Body of pancreas (tissue), 4 donors: Measurements from ENCODE around the gene HECA. TPM values are rescaled to one million over a fixed set of nuclear protein-coding genes. Genes with fewer than 3 reads are reported as not detected.

Source experiments
- ATAC-seq: fragments of 150-250 bp; one replicate; pipeline ENCODE4 v1.9.1; 2016
- DNase-seq, 4 donors: peaks; one replicate each; pipeline ENCODE4 v3.0.0-alpha.2; 2019
- H3K27ac ChIP-seq, 4 donors: fragments of 200-600 bp; sonication (generic); 1 replicate in 3 of 4; 2 replicates in 1 of 4; pipeline versions ENCODE4 v1.5.1 to v1.6.1; 2016 to 2019; ENCODE audit warnings: mild to moderate bottlenecking in 1 of 4, mixed read lengths in 1 of 4, moderate library complexity in 1 of 4
- H3K27me3 ChIP-seq, 2 donors: fragments of 200-600 bp; sonication (generic); one replicate each; pipeline ENCODE4 v1.6.0; 2016; ENCODE audit warnings: mild to moderate bottlenecking in 1 of 2
- H3K36me3 ChIP-seq, 2 donors: fragments of 200-600 bp; sonication (generic); replicated peaks in 1 of 2; 2 replicates each; pipeline ENCODE4 v1.5.1; 2016; ENCODE audit warnings: low read depth in 2 of 2; ENCODE audit not compliant: insufficient read depth in 1 of 2
- H3K4me1 ChIP-seq: fragments of 200-600 bp; sonication (generic); one replicate; pipeline ENCODE4 v1.6.0; 2016
- H3K4me3 ChIP-seq, 2 donors: fragments of 200-600 bp; sonication (generic); 1 replicate in 1 of 2; 2 replicates in 1 of 2; pipeline ENCODE4 v1.5.1; 2016 to 2019
- H3K9me3 ChIP-seq, 3 donors: fragments of 200-600 bp; sonication (generic); 1 replicate in 2 of 3; 2 replicates in 1 of 3; pipeline ENCODE4 v1.5.1; 2016
- CTCF ChIP-seq, 7 experiments: fragments of 450-650 bp in 4 of 7; fragments of 200-600 bp in 3 of 7; sonication (generic) in 3 of 7; IDR thresholded peaks; one replicate each; pipeline ENCODE4 v1.5.1; 2016 to 2019; ENCODE audit warnings: antibody characterized with exemption in 7 of 7
- POLR2A ChIP-seq, 3 donors: fragments of 450-650 bp; IDR thresholded peaks; one replicate each; pipeline ENCODE4 v1.6.1; 2016; ENCODE audit warnings: antibody characterized with exemption in 3 of 3, mild to moderate bottlenecking in 2 of 3
- WGBS, 2 donors: methylation state at CpG; one replicate each; pipeline ENCODE4 v1.1.5; 2017; 5-methylcytosine and 5-hydroxymethylcytosine counted together
- intact Hi-C: fragments of 100-400 bp; cut with DNase I; formaldehyde crosslinking; loops from one replicate; pipeline ENCODE4 v1.15.1; 2023
- total RNA-seq, 2 donors: library from RNA; depleted of rRNA; stranded (reverse); fragments of >200 nt; gene quantifications; one replicate each; pipeline ENCODE4 v1.1.0, GENCODE V29; 2016

Gene HECA
- 10 to 100 TPM; 14.2 to 16.1 TPM for total RNA-seq

GRCh38 chr6:139134817-139135577 lies at the start of gene HECA:
TSS of gene HECA (plus strand) at chr6:139135080. CDS start at chr6:139135397, 317 bp downstream.
- Histone ChIP-seq H3K4me1 (peaks cover 28% of the 10 kb centered on the region), H3K27ac (peak within 1 kb of the TSS; percentile 75 to 95 (median 92)), H3K4me3 (peak within 1 kb of the TSS; percentile 71 to 79), H3K36me3 (no peaks in the 10 kb centered on the region), H3K9me3 (no peaks in the 10 kb centered on the region), H3K27me3 (no peaks in the 10 kb centered on the region)
- intact Hi-C loops, result no loop called here
- WGBS, 2 donors, result 1 to 2% methylated on average over 9 to 101 of the region's 105 CpGs
- TF ChIP-seq CTCF (IDR thresholded peaks at IDR 0.05) (peak in 2 of 7 experiments; percentile 36 to 38), POLR2A (IDR thresholded peaks at IDR 0.05) (peak; percentile 60 to 77 (median 70))
- DNase-seq, result peak; percentile 97 to 98 (median 98)
- ATAC-seq, result peak; percentile 95

- intact Hi-C loops, result no loop called here
- no peaks in the 10 kb centered on the region for H3K9me3 ChIP-seq
- no peaks in the 10 kb centered on the region for H3K4me1 ChIP-seq
- H3K4me3 ChIP-seq, result no peak overlapping the region
- TF ChIP-seq POLR2A (IDR thresholded peaks at IDR 0.05) (no peak), CTCF (IDR thresholded peaks at IDR 0.05) (no peak)
- H3K27ac ChIP-seq, result no peak overlapping the region
- DNase-seq (no peak), ATAC-seq (no peak)
- no peaks in the 10 kb centered on the region for H3K27me3 ChIP-seq
- no peaks in the 10 kb centered on the region for H3K36me3 ChIP-seq
- 91 to 94% methylated on average over 1 of the region's 1 CpG for WGBS, 2 donors
Measured at GRCh38 chr6:139091826-139092225, 43.1 kb upstream of the HECA start.

- Histone ChIP-seq H3K27ac (no peak overlapping the region), H3K4me3 (no peak overlapping the region), H3K27me3 (no peaks in the 10 kb centered on the region), H3K36me3 (no peaks in the 10 kb centered on the region), H3K9me3 (no peaks in the 10 kb centered on the region), H3K4me1 (no peaks in the 10 kb centered on the region)
- intact Hi-C loops, result no loop called here
- WGBS, 2 donors, result 65 to 76% methylated on average over 2 of the region's 2 CpGs
- TF ChIP-seq POLR2A (IDR thresholded peaks at IDR 0.05), result no peak
- TF ChIP-seq CTCF (IDR thresholded peaks at IDR 0.05), result no peak
- ATAC-seq, result no peak
- no peak for DNase-seq
Measured at GRCh38 chr6:139099984-139100383, 34.9 kb upstream of the HECA start.

GRCh38 chr6:139107051-139107450 lies 27.8 kb upstream of the HECA start:
- Histone ChIP-seq H3K9me3 (no peaks in the 10 kb centered on the region), H3K27me3 (no peaks in the 10 kb centered on the region), H3K4me3 (no peak overlapping the region), H3K36me3 (no peaks in the 10 kb centered on the region), H3K27ac (no peak overlapping the region), H3K4me1 (no peaks in the 10 kb centered on the region)
- ATAC-seq (no peak), DNase-seq (no peak)
- WGBS, 2 donors, result 83% methylated on average over 6 of the region's 6 CpGs
- TF ChIP-seq CTCF (IDR thresholded peaks at IDR 0.05) (no peak), POLR2A (IDR thresholded peaks at IDR 0.05) (no peak)
- intact Hi-C loops, result no loop called here

- no peak for TF ChIP-seq CTCF (IDR thresholded peaks at IDR 0.05)
- no peak for TF ChIP-seq POLR2A (IDR thresholded peaks at IDR 0.05)
- no peaks in the 10 kb centered on the region for H3K36me3 ChIP-seq
- no peaks in the 10 kb centered on the region for H3K4me1 ChIP-seq
- H3K9me3 ChIP-seq, result no peaks in the 10 kb centered on the region
- no peaks in the 10 kb centered on the region for H3K27me3 ChIP-seq
- no peak overlapping the region for H3K4me3 ChIP-seq
- no peak for ATAC-seq
- no peak for DNase-seq
- H3K27ac ChIP-seq, result no peak overlapping the region
- intact Hi-C loops, result no loop called here
- 65 to 82% methylated on average over 8 of the region's 8 CpGs for WGBS, 2 donors
Measured at GRCh38 chr6:139108378-139108777, 26.5 kb upstream of the HECA start.
